ENCODE results near the gene CFAP52. TPM values are rescaled to one million over a fixed set of nuclear protein-coding genes. Genes with fewer than 3 reads are reported as not detected.
"Not testable (repeated sequence)": the region's sequence is repeated elsewhere in the genome, so short reads cannot be mapped to it uniquely, and the experiment has no call there.

The CFAP52 gene
- total RNA-seq, 1 donor from 2014 or later: not detected

DNA sequence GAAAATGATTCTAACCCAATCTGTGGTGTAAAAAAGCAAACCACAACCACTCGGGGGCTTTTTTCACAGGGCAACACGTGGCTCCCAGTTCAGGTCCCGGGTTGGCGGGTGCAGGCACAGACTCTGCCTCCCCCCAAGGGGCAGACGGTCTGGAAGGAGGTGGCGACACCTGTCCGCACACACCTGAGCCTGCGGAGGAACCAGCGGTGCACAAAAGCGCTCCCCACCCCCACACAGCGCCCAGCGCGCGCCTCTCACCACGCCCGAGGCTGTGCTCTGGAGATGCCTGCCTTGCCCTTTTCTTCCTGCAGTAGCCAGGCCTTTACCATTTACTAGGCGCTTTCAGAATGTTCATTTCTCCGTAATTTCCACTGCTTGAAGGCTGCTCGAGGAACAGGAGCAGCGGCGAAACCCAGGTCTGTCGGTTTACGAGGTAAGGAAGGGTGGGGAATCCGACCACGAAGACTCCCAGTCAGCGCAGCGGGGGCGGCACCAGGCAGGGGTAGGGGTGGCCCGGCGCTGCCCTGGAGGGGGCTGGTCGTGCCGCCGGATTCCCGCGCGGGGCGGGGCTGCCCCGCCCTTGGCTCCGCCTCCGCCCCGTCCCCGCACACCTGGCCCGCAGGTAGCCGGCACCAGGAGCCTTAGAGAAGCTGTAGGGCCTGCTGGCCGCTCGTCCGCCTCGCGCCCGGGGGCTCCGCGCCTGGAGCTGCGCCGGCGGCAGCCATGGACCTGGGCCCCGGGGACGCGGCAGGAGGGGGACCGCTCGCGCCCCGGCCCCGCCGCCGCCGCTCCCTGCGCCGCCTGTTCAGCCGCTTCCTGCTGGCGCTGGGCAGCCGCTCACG is 68.7 kb downstream of the CFAP52 start, which contains the start of gene USP43:
TSS of gene USP43 (plus strand) at position 608 of the 842 bp plus-strand sequence. CDS start at position 724, 116 bp downstream.
- intact Hi-C loops (cut with micrococcal nuclease): no loop called here

DNA sequence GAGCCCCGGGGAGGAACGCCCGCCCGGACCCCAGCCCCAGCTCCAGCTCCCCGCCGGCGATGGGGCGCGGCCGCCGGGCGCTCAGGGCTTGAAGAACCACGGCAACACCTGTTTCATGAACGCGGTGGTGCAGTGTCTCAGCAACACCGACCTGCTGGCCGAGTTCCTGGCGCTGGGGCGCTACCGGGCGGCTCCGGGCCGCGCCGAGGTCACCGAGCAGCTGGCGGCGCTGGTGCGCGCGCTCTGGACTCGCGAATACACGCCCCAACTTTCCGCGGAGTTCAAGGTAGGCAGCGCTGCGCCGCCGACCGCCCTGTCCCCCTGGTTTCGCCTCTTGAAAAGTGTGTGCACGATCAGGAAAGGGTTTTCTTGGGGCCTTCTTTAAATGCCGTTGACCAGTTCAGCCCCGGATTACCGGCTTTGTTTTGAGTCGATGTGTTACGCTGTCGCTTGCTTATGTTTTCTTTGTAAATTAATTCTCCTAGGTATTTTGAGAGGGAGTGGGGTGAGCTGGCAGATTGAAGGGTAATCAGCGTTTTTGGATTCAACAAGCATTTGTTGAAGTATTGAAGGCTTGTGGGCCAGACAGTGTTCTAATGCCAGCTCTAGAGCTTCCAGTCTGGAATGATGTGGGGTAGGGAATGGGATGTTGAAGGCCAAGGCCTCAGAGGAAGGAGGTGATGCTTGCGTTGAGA is 69.6 kb downstream of the CFAP52 start:
- intact Hi-C loops (cut with micrococcal nuclease): no loop called here

DNA sequence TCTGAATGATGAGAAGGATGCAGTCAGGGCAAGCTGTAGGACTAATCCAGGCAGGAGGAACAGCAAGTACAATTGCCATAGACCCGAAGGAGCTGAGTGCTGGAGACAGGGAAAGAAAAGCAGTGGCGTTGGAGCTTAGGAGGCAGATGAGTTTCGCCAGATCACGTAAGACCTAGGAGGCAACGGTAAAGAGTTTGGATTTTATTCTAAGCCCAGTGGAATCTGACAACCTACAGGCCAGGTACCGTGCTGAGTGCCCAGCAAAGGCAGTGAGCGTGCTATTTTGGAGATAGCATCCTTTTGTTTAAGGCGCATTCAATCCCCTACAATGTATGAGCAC is 70.1 kb downstream of the CFAP52 start:
- intact Hi-C loops (cut with micrococcal nuclease): no loop called here

DNA sequence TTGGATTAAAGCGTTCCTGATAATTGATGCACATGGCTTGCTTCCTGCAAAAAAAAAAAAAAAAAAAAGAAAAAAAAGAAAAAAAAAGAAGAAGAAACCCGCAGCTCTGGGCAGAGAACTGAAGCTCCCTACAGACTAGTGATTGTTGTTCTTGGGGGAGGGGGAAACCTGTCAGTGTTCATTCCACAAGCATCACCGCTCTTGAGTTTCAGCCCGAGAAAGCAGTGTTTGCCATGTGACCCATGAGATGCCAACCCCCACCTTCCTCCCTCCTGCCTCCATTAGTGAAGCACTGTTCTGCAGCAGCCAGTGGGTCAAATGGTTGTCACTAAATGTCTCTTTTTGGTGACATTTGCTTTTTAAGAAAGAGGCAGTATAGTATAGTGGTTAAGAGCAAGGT is 70.6 kb downstream of the CFAP52 start:
- intact Hi-C loops (cut with micrococcal nuclease): no loop called here

DNA sequence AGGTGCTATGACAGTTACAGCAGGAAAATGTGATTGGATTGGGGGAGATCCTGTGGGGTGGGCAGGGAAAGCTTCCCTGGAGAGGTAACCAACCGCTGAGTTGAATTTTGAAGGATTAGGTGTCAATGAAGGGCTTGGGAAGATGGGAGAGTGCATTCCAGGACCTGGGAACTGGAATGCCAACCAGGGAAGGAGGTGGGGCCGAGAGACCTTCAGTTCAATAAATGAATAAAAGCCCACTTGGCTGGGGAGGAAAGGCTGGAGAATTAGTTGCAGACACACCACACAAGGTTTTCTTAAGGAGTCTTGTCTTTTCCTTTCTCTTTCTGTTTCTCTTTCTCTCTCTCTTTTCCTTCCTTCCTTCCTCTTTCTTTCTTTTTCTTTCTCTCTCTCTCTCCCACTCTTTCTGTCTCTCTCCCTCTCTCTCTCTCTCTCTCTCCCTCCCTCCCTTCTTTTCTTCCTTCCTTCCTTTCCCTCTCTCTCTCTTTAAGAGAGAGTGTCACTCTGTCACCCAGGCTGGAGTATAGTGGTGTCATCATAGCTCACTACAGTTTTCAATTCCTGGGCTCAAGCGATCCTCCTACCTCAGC is 72.2 kb downstream of the CFAP52 start:
- intact Hi-C loops (cut with micrococcal nuclease): no loop called here

DNA sequence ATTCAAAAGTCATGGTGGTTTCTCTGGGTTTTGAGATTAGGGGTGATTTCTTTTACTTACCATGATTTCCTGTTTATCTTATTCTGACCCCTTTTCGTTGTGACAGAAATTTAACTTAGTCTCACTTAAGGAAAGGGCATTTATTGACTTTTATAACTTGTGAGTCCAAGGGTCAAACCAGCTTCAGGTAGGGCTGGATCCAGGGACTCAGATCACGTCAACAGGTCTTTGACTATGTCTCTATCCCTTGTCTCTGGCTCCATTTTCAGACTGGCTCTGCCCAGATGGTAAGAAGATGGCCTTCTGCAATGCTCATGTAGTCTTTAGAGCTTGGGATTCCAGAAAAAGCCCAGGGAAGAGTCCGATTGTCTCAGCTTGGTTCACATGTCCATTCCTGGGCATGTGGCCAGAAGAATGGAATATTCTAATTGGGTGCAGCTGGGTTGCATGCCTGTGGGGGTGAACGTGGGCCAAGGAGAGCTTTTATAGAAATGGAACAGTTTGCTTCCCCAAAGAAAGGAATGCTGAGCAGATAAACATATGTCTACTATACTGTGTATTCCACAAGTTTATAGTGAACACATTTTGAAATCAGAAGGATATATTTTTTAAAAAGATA is 82.3 kb downstream of the CFAP52 start:
- intact Hi-C loops (cut with micrococcal nuclease): no loop called here

DNA sequence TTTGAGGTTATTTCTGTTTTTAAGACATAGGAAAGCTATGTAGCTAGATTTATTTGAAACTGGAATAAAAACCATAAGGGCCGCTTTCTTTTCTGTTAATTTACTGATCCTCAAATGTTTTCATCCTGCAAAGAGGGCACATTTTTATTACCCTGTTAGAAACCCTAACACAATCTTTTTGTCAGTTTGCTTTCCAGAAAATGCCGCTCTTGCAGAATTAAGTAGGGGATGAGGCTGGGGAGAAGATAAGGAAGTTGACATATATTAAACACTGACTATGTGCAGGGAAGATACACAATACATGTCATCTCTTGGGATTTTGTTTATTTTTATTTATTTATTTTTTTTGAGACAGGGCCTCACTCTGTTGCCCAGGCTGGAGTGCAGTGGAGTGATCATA is 84.6 kb downstream of the CFAP52 start:
- intact Hi-C loops (cut with micrococcal nuclease): no loop called here

DNA sequence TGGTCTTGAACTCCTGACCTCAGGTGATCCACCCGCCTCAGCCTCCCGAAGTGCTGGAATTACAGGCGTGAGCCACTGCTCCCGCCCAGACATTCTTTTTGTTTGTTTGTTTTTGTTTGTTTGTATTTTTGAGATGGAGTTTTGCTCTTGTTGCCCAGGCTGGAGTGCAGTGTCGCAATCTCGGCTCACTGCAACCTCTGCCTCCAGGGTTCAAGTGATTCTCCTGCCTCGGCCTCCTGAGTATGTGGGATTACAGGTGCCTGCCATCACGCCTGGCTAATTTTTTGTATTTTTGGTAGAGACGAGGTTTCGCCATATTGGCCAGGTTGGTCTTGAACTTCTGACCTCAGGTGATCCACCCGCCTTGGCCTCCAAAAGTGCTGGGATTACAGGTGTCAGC is 87.1 kb downstream of the CFAP52 start:
- intact Hi-C loops (cut with micrococcal nuclease): not testable (repeated sequence)

DNA sequence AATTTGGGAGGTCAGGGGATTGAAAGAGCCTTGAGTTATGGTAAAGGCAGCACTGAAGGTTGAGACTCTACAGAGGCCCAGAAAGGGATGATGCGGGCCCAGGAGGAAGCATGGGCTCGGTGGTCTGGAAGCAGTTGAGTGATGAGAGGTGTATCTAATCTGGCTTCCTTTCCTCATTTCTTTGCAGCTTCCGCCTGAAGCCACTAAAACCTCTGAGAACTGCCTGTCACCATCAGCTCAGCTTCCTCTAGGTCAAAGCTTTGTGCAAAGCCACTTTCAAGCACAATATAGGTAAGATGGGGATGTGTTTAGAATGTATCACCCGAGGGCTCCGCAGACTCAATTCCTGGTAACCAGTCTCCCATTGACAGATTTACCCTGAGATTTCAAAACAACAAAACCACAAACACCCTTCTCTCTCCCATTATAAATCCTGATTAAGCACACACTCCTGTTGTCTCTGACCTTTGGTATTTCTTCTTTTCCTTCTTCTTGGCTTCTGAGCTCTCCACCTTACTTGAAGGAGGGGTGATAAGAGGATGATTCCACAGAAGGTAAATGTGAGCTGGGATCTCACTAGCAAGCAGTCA is 90.1 kb downstream of the CFAP52 start:
- intact Hi-C loops (cut with micrococcal nuclease): no loop called here

DNA sequence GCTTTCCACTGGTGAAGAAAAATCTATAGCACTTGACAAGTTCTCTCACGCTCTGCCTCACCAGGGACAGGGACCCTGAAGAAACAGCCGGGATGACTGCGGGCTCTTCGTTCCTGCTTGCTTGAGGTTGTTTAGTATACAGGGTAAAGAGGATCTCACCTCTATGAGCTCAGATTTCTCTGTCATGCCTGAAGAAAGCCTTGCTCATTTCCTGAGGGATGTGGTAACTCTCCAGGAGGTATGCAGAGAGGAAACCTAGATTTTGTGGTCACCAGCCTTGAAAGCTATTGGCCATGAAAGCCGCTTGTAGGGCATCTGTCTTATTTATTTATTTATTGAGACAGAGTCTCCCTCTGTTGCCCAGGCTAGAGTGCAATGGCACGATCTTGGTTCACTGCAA is 92.1 kb downstream of the CFAP52 start:
- intact Hi-C loops (cut with micrococcal nuclease): no loop called here

DNA sequence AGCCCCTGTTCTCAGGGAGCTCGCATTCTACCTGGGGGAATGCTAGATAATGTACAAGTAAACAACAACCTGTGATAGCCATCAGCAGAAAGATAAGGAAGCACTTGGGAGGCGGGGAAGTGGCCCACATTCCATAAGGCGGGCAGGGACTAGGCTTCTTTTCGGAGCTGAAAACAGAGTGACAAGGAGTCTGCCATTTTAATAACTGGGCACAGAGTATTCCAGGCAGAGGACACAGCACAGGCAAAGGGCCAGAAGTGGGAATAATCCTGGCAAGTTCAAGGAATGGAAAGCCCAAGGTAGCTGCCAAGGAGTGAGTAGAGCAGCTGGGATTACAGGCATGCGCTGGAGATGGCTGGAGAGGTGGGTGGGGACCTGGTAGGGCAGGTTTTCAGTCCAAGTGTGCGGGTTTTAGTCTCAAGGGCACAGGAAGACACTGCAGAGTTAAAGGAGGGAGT is 93.1 kb downstream of the CFAP52 start:
- intact Hi-C loops (cut with micrococcal nuclease): no loop called here

DNA sequence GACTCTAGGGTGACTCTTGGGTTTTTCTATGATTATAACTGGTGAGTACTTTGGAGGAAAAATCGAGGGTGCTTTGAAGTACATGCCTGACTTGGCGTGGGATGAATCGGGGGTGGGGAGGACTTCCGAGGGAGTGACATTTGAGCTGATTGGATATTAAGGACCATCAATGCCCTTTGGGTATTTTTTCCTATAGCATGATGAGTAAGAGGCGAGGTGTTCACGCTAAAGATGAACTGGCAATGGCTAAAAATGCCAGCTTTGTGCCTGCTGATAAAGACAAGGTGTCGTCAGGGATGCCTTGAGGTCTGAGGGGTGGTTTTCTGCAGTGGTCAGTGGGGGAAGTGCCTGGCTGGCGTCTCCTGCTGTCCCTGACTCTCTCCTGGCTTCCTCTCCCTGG is 94.2 kb downstream of the CFAP52 start:
- intact Hi-C loops (cut with micrococcal nuclease): no loop called here

DNA sequence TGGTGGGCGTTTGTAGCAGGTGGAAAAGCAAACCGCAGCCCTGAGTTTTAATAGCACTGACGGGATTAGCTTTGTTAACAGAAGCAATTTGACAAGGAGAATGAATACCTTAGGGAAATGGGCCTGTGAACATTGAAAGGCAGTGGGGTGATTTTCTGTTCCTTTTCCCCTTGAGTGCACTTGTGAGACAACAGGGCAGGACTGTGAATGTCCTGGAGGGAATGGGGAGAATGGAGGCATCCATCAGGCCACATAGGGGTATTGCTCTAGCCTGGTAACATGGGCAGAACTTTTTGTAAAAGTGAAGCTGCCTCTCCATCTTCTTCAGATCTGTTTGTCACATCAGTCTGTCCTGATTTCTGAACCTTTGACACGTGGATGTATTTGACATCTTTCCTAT is 95.1 kb downstream of the CFAP52 start:
- intact Hi-C loops (cut with micrococcal nuclease): no loop called here

DNA sequence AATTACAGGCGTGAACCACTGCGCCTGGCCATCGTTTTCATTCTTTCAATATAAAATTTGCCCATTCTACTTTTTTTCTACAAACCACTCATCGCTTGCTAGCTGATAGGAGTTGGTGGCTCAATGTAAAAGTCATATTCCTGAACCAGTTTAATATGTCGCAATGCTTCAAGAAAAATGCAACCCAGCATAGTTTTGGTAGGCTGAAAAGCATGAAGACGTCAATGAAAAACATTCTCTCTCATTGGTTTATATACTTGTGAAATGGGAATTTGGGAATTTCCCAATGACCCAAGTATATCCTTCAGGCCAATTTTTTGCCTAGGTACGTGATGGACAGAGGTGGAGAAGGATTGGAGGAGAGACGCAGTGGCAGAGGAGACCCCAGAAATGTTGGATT is 95.8 kb downstream of the CFAP52 start:
- intact Hi-C loops (cut with micrococcal nuclease): no loop called here

DNA sequence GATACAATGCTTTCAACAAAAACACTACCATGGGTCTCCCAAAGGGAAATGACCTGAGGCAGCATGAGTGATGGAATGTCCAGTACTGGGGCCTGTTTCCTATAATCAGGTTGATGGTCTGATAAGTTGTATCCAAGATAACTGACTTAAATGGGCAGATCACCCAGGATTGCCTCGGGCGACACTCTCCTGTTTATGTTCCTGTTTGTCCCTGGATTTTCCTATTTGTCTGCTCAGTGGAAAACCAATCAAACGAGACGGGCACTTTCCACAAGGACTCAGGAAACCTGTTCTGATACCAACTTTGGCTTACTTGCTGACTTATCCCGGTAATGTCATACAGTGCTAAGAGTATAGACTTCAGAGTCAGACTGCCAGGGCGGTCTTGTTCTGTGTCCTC is 96.2 kb downstream of the CFAP52 start:
- intact Hi-C loops (cut with micrococcal nuclease): no loop called here

DNA sequence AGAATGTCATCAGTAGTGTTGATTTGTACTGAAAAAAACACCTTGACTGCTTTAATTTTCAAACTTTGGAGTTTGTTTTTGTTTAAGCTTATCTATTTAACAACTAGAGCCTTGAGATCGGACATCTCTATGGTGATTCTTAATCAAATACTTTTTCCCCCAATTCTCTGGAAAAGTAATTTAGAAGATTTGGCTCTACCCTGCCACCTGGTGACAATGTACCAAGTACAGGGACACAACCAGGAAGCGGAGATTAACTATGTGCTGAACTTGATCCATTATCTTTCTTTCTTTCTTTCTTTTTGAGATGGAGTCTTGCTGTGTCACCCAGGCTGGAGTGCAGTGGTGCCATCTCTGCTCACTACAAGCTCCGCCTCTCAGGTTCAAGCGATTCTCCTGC is 99.6 kb downstream of the CFAP52 start:
- intact Hi-C loops (cut with micrococcal nuclease): loop anchor here (2.0 kb wide), 1 partner anchor 99 kb away; the partner anchor contains the start of gene CFAP52

DNA sequence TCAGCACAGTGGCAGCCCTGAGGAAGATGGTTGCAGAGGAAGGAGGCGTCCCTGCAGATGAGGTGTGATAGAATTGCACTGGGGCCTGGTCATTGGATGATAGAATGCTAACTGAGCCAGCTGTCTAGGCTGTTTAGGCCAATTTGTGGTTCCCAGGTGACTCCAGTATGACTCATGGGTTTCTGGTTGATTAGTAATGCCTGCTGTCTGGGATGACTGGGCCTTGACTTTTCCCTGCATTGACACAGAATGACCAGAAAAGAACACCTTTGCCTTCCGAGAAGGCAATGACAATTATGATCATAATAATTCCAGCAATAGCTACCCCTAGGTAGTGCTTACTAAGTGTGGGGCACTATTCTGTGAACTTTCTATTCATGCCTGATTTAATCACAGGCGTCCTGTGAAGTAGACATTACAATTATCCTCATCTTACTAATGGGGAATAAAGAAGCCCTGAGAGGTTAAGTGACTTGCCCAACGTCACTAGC is 100.4 kb downstream of the CFAP52 start:
- intact Hi-C loops (cut with micrococcal nuclease): loop anchor here (2.0 kb wide), 1 partner anchor 100 kb away; the partner anchor contains the start of gene CFAP52

DNA sequence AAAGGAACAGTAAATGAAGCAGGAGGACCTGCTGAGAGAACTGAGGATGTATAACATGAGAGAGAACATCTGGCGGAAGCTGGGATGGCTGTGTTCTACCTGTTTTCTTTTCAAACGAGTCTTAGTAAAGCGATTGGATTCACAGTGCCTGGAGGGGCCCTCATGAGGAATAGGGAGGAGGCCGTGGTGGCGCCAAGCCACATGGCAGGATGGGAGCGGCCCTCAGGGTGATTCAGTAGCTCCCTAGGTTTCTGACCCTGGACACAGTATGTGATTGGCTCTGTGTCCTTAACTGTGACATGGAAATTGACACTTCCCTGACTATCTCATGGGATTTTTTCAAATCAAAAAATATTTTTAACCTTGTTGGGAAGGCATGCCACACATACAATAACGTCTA is 101.0 kb downstream of the CFAP52 start:
- intact Hi-C loops (cut with micrococcal nuclease): loop anchor here (2.0 kb wide), 1 partner anchor 101 kb away; the partner anchor contains the start of gene CFAP52

DNA sequence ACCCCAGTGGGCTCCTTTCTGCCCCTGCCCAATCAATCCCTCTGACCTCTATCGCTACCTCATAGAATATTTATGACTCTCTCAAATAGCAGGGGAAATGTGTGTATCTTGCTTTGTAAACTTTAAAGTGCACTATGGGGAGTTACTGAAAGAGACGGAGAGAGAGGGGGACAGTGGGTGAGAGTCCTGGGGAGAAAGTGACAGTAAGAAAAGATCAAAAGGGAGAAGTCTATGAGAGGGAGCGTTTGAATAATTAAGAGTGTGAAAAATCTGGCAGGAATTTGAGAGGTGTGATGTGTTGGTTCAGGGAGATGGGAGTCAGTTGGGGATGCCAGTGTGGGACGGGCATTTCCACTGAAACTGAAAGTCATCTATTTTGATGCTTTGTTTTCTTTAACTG is 101.5 kb downstream of the CFAP52 start:
- intact Hi-C loops (cut with micrococcal nuclease): loop anchor here (2.0 kb wide), 1 partner anchor 101 kb away; the partner anchor contains the start of gene CFAP52

DNA sequence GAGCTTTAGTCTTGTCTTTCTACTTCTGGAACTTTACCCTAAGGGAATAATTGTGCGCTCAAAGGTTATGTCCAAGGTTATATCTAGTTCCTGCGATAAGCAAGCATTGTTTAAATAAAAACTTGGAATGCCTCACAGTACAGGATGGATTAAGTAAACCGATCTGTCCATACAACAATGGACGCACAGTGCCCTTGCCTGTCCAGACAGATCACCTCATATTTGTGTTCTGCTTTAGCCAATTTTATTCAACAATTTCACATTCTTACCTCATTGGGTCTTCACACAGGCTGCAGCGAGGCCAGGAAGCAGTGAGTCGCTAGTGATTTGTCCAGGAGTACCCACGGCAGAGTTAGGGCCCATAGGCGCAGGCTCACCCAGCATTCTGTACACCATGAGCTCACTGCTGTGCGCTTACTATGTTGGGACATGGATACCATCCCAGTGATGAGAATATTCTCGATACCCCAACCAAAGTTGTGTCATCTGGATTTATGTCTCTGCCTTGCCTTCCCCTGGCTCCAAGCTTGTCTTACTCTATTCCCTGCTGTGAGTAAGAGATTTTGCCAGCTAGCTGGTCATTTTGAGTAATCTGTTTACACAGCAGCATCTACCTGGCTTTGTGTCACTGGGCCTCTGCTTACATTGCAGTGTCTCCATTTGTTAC is 108.6 kb downstream of the CFAP52 start:
- intact Hi-C loops (cut with micrococcal nuclease): no loop called here

All from T-helper 2 cell treated with Interferon-gamma antibody and Interleukin-4, amounts not matched to agents 100 ng/mL and 5 ng/mL, for 36 hours (primary cell).